OCI-LY1 (cell line): ENCODE results near the gene ZNF664.

Experiments used
- H2AFZ ChIP-seq: fragments of 200-600 bp; sonication (generic), shearing (Covaris generic); 2 replicates; pipeline ENCODE4 v1.6.0; 2014; ENCODE audit warnings: antibody characterized with exemption, mild to moderate bottlenecking, low read length
- H3F3A ChIP-seq: fragments of 200-600 bp; sonication (generic), shearing (Covaris generic); 2 replicates; pipeline ENCODE4 v1.6.0; 2014; ENCODE audit warnings: mild to moderate bottlenecking, antibody characterized with exemption, low read length, moderate library complexity; ENCODE audit not compliant: insufficient read depth
- H3K27ac ChIP-seq: fragments of 200-600 bp; sonication (generic); 2 replicates; pipeline ENCODE4 v1.5.1; 2014; ENCODE audit warnings: low read length, mixed run types, mild to moderate bottlenecking, low read depth; ENCODE audit not compliant: poor library complexity, severe bottlenecking
- H3K27me3 ChIP-seq: fragments of 200-600 bp; sonication (generic); 2 replicates; pipeline ENCODE4 v1.6.0; 2014; ENCODE audit warnings: antibody characterized with exemption, mild to moderate bottlenecking, low read length, moderate library complexity; ENCODE audit not compliant: insufficient read depth
- H3K36me3 ChIP-seq: fragments of 200-600 bp; sonication (generic); 2 replicates; pipeline ENCODE4 v1.6.1; 2014; ENCODE audit warnings: mild to moderate bottlenecking, antibody characterized with exemption, low read length, moderate library complexity, mixed read lengths; ENCODE audit not compliant: insufficient read depth
- H3K4me1 ChIP-seq: fragments of 200-600 bp; sonication (generic); 2 replicates; pipeline ENCODE4 v1.5.1; 2014; ENCODE audit warnings: mild to moderate bottlenecking, low read length, moderate library complexity; ENCODE audit not compliant: insufficient read depth, severe bottlenecking
- H3K4me2 ChIP-seq: fragments of 200-600 bp; sonication (generic), shearing (Covaris generic); 2 replicates; pipeline ENCODE4 v1.6.1; 2014; ENCODE audit warnings: low read length
- H3K4me3 ChIP-seq: fragments of 200-600 bp; sonication (generic); 2 replicates; pipeline ENCODE4 v1.5.1; 2014; ENCODE audit warnings: low read length, low read depth, mild to moderate bottlenecking, mixed read lengths; ENCODE audit not compliant: poor library complexity, severe bottlenecking
- H3K79me2 ChIP-seq: fragments of 200-600 bp; shearing (Covaris generic); 2 replicates; pipeline ENCODE4 v1.6.1; 2016; ENCODE audit warnings: mixed run types, low read length, mixed read lengths; ENCODE audit not compliant: insufficient read depth
- H3K9ac ChIP-seq: fragments of 200-600 bp; sonication (generic), shearing (Covaris generic); 2 replicates; pipeline ENCODE4 v1.6.1; 2014; ENCODE audit warnings: mild to moderate bottlenecking, low read length, mixed read lengths
- H3K9me2 ChIP-seq: fragments of 200-600 bp; sonication (generic), shearing (Covaris generic); 2 replicates; pipeline ENCODE4 v1.6.1; 2014; ENCODE audit warnings: low read depth, mild to moderate bottlenecking, low read length, mixed read lengths
- H3K9me3 ChIP-seq: fragments of 200-600 bp; shearing (Covaris generic); 2 replicates; pipeline ENCODE4 v1.6.1; 2014; ENCODE audit warnings: low read length, mixed read lengths
- H4K20me1 ChIP-seq: fragments of 200-600 bp; sonication (generic), shearing (Covaris generic); 2 replicates; pipeline ENCODE4 v1.6.0; 2016; ENCODE audit warnings: mild to moderate bottlenecking, low read length; ENCODE audit not compliant: insufficient read depth
- CTCF ChIP-seq: fragments of 200-600 bp; sonication (generic), shearing (Covaris generic); IDR thresholded peaks from 2 replicates; pipeline ENCODE4 v1.5.1; 2017; ENCODE audit warnings: mild to moderate bottlenecking, antibody characterized with exemption, low read length, moderate library complexity, mixed read lengths
- EZH2 ChIP-seq: fragments of 200-600 bp; sonication (generic), shearing (Covaris generic); IDR thresholded peaks from 2 replicates; pipeline ENCODE4 v1.8.0; 2017; ENCODE audit warnings: borderline replicate concordance, mixed run types, mild to moderate bottlenecking, antibody characterized with exemption, low read length, moderate library complexity, mixed read lengths

ZNF664 gene

DNA sequence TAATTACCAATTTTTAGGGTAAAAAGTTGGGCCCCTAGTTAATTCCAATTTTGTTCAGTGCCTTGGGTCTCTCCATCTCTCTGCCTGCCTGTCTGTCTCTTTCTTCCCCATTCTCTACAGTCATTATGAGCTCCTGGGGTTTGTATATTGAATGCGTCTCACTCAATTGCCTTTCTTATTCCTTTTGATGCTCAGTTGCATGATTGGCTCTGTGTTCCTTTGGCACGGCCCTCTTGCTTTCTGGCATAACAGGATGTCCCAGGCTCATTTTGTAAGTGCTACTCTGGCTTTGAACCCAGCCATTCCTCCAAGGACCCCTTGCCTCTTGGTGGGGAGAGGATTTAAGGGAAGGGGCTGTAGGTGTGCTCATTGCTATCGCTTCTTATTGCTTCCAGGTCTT lies 35.6 kb downstream of the ZNF664 start:
- Histone ChIP-seq H3K4me2 (no peak overlapping the region), H3K79me2 (no peaks in the 10 kb centered on the region), H3K27ac (no peak overlapping the region), H3F3A (no peaks in the 10 kb centered on the region), H4K20me1 (no peaks in the 10 kb centered on the region), H3K4me1 (peaks cover 22% of the 10 kb centered on the region), H3K27me3 (no peaks in the 10 kb centered on the region), H3K9me3 (no peaks in the 10 kb centered on the region), H3K36me3 (peaks cover 47% of the 10 kb centered on the region), H3K4me3 (no peak overlapping the region), H3K9ac (no peak overlapping the region), H3K9me2 (no peaks in the 10 kb centered on the region), H2AFZ (no peak overlapping the region)
- TF ChIP-seq EZH2 (no peak), CTCF (no peak)

DNA sequence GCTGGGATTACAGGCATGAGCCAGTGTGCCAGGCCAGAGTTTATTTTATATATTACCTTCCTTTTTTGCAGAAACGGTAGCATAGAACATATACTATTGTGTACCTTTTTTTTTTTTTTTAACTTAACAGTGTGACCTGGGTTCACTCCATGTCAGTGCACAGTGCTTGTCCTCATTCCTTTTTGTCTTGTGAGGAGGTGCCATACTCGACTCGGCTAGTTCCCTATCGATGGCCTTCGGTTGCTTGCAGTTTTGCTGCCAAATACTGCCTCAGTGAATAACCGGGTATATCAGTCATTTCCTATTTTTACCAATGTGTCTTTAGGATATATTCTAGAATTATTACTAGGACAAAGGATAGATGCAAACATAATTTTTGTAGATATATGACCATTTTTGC lies 36.8 kb downstream of the ZNF664 start:
- Histone ChIP-seq H3K27me3 (no peaks in the 10 kb centered on the region), H3K4me1 (peaks cover 22% of the 10 kb centered on the region), H3K27ac (no peak overlapping the region), H3K9me3 (no peaks in the 10 kb centered on the region), H3K9me2 (no peaks in the 10 kb centered on the region), H3K36me3 (peaks cover 47% of the 10 kb centered on the region), H4K20me1 (no peaks in the 10 kb centered on the region), H3F3A (no peaks in the 10 kb centered on the region), H3K9ac (no peak overlapping the region), H3K4me3 (no peak overlapping the region), H2AFZ (no peak overlapping the region), H3K79me2 (no peaks in the 10 kb centered on the region), H3K4me2 (no peak overlapping the region)
- no peak for TF ChIP-seq CTCF
- TF ChIP-seq EZH2 = no peak

DNA sequence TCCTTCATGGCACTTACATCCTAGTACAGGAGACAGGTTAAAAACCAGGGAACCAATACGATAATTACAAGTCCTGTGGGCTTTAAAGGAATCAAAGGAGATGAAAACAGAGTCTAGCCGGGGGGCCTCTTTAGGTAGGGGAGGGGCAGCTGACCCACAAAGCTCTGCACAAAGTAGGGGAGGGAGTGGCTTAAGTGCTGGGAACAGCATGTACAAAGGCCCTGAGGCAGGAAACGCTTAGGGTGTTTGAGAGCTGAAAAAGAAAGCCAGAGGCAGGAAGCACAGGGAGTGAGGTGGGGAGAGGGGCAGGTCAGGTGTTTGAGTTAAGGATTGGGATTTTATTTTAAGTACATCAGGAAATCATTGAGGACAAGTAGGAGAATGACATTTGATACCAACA lies 37.7 kb downstream of the ZNF664 start:
- Histone ChIP-seq H3K27ac (no peak overlapping the region), H3K4me3 (no peak overlapping the region), H3K9me2 (no peaks in the 10 kb centered on the region), H2AFZ (no peak overlapping the region), H3K79me2 (no peaks in the 10 kb centered on the region), H4K20me1 (no peaks in the 10 kb centered on the region), H3K36me3 (peaks cover 47% of the 10 kb centered on the region), H3K27me3 (no peaks in the 10 kb centered on the region), H3K9ac (no peak overlapping the region), H3K4me1 (peaks cover 14% of the 10 kb centered on the region), H3K9me3 (no peaks in the 10 kb centered on the region), H3F3A (no peaks in the 10 kb centered on the region), H3K4me2 (no peak overlapping the region)
- no peak for TF ChIP-seq EZH2

DNA sequence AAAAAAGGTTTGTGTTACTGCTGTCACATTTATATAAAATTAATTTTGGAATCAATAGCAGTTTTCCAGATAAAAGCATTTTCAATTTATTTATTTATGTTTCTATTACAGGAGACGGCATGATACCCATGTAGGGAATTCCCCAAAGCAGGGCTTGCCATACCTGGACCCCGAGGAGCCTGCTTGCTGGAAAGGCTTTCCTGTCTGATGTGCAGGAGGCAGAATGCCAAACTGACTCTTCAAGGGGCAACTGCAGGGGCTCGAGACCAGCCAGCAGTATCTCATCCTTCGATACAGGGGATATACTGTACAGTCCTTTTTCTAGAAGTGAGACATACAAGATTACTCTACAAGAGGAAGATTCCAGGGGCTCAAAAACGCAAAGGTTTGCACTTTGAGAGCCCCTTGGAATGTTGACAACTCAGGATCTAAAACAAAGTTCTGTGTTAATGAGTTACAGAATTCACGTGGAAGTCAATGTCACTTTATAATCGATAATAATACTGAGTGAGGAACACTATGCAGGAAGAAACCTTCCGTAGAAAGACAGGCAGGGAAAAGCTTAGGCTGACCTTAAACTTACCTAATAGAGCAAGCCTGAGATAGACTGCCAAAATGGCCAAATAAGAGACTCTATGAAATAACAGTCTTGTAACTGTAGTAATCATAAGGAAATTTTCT lies 38.6 kb downstream of the ZNF664 start:
- H3F3A ChIP-seq = no peaks in the 10 kb centered on the region
- no peak overlapping the region for H2AFZ ChIP-seq
- no peak for TF ChIP-seq CTCF
- no peak for TF ChIP-seq EZH2
- no peaks in the 10 kb centered on the region for H3K79me2 ChIP-seq
- no peak overlapping the region for H3K9ac ChIP-seq
- no peaks in the 10 kb centered on the region for H3K27me3 ChIP-seq
- H3K4me3 ChIP-seq = no peak overlapping the region
- peaks cover 5% of the 10 kb centered on the region for H3K4me1 ChIP-seq
- peaks cover 47% of the 10 kb centered on the region for H3K36me3 ChIP-seq
- H3K9me3 ChIP-seq = no peaks in the 10 kb centered on the region
- H3K27ac ChIP-seq = no peak overlapping the region
- H3K9me2 ChIP-seq = no peaks in the 10 kb centered on the region
- no peaks in the 10 kb centered on the region for H4K20me1 ChIP-seq
- no peak overlapping the region for H3K4me2 ChIP-seq
